Measurements from ENCODE around the gene SNX10.

Gene SNX10

DNA sequence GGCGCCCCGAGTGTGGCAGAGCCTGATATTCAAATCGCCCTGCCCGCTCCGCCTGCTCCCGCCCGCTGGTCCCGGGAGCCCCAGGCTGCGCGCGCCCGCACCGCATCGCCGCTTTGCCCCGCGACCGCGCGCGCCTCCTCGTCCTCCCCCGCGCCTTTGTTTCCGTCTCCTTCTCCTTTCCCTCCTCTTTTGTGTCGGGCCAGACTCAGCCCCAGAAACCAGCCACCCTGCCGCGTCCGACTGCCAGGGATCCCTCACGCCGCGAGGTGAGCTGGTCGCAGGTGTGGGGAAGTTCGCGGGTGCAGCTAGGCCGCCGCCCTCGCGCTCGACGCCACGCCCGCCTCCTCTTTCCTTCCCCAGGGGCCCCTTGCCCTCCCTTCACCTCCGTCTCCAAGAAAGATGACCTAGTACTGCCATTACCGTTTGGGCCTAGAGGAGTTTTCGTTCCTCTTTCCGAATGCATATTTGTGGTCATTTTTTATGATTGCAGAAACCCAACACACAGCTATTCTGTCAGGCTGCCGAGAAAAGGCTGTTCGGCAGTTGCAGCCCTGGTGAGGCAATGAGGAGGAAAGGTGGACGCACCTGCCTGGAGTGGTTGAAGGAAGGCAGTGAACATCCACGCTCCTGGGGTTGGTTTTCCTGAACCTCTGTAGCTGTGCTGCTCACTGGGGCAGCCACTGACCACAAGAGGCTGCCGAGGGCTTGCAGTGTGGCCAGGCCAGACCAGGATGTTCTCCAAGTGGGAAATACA lies 107.3 kb downstream of the SNX10 start:
- DNase-seq (ENCODE audit: low read depth in 3 of 3, low spot score in 1 of 3): peak in 1 of 3 donors; percentile 5

GRCh38 chr7:26399736-26400135 lies 108.1 kb downstream of the SNX10 start:
- no peak for DNase-seq (ENCODE audit: low read depth in 3 of 3, low spot score in 1 of 3)

GRCh38 chr7:26403640-26404039 lies 112.0 kb downstream of the SNX10 start:
- no peak for DNase-seq (ENCODE audit: low read depth in 3 of 3, low spot score in 1 of 3)

GRCh38 chr7:26404189-26404996 lies 112.7 kb downstream of the SNX10 start:
- no peak for DNase-seq (ENCODE audit: low read depth in 3 of 3, low spot score in 1 of 3)

DNA sequence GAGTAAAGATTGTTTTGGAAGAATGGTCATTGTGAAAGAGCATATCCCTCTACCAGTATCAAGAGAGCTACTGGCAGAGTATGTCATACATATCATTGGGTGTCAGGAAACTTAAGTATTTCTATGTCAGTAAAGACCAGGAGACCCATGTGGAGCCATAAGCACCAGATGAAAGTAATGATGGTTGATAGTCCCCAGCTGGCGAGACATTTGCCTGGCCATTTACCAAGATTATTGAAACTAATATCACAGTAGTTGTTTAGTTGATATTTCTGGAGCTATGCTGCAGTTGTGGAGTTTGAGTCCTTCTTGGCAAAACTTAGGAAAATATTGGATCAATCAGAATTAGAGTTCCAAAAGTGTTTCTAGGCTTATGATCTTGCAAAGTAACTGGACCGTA lies 114.8 kb downstream of the SNX10 start:
- no peak for DNase-seq (ENCODE audit: low read depth in 3 of 3, low spot score in 1 of 3)

DNA sequence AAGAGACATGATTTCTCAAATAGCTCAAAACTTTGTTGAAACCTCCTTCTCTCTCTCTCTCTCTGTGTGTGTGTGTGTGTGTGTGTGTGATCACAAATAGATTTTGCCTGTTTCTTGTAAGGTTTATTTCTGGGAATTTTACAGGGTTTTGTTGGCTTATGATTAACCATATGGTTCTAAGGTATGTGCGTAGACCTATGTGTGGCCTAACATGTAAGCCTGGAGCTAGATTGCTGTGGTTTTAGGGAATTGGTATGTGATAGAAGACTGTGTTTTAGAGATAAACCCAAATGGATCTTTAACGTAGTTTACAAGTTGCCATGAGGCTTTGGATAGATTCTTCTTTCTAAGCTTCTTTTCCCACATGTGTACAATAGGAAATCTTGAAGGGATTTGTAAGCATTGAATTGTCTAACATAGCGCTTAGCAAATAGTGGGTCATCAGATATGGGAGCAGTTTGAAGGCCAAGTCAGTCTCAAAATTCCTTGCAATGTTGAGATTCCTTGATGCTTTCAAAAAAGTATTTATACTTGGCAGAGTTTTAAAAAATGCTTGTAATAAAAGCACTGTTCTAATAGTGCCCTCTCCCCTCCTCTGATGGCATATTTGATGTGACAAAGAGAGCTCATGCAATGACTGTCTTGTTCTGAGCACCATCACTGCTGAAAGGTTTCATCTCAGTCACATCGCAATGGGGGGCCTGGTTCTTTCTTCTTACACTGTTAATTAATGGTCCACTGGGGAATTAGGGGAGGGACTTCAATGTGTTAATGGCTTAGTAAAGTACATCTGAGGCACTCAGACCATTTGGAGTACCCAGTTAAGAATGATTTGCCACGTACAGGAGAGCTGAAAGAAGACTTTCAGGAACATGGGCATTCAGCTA lies 118.2 kb downstream of the SNX10 start:
- no peak for DNase-seq (ENCODE audit: low read depth in 3 of 3, low spot score in 1 of 3)

DNA sequence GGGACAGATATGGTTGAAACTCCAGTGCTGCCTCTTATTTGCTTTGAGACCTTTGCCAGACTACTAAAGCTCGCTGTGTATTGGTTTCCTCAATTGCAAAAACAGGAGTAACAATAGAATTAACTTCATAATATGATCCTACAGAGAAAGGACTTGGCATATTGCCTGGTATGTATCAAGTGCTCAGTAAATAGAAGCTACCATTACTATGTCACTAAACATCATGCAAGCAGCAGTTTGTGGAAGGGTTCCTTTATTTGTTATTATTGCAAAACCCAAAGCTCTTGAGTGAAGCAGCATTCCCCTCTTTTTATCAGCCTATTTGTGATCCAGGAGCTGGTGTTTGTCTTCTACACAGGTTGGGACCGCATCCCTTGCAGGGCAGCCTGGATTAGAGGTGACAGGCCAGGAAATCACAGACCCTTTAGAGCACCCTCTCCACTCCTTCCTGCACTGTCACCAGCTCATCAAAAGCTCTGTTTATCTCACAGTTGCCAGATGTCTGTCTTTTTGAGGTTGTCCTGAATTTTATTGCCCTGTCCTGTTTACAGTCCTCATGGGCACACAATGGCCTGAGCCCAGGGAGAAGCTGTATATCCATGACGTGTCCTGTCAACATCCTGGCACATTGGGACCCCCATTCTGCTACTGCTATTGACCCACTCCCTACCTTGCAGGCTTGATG lies 121.5 kb downstream of the SNX10 start:
- no peak for DNase-seq (ENCODE audit: low read depth in 3 of 3, low spot score in 1 of 3)

DNA sequence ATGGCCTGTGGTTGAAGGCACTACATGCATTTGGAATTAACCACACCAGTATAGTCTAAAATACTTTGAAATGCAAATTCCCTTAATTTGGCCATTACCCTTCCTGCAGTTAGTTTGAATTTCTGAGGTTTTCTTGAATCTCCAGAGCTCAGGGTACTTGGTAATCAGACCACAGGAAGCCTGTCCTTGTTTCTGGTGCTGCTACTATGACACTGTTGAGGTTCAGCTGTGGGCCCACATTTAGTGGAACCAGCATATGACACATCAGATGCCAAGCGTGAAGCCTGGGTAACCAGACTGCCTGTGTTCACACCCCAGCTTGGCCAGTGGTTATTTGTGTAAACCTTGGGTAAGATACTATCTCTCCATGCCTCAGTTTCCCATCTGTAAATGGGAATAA lies 124.3 kb downstream of the SNX10 start:
- DNase-seq (ENCODE audit: low read depth in 3 of 3, low spot score in 1 of 3): no peak

DNA sequence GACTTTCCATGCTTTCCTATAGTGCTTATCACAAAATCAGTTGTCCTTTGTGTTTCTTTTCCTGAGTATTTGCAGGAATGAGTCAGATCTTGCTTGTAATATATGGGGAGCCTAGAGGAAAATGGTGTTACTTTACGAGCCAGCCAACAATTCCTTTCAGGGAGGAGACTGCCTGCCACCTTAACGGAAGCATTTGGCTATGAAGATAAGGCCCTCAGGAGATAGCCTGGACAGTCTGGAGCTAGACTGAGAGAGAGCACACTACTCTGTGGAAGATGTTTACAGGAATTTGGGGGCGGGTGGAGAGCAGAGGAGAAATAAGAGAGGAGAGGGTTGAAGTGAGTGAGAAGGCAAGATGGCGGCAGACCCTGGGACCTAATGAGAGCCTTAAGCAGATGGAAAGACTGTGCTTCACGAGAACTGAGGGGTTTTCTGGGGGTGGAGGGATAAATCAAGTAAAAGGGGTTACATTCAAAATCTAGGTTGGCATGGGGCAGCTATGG lies 126.3 kb downstream of the SNX10 start:
- no peak for DNase-seq (ENCODE audit: low read depth in 3 of 3, low spot score in 1 of 3)

GRCh38 chr7:26419198-26419597 lies 127.5 kb downstream of the SNX10 start:
- no peak for DNase-seq (ENCODE audit: low read depth in 3 of 3, low spot score in 1 of 3)

DNA sequence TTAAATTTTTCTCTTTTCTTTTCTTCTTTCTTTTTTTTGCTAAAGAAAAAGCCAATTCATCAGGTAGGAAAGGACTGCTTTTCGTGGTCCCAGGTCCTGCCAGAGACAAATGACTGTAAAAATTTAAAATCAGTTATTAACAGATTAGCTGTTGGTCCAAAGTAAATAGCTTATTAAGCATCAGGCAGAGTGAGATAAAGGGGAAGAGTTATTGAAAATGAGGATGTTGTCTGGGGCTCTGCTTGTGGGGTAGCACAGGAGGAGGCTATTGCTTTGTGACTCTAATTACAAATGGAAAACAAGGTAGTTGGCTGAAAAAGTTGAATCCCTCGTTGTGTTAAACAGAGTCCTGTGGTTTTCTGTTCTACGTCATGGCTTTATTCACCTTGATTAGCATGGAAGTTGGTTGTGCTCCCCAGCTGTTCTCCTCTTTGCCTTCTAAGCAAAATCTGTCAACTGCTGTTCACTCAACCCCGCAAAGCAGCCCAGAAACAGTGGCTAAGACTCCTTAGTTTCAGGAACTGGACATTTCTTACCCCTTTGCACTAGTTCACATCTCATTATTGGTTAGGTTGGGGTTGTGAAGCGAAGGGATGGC lies 128.9 kb downstream of the SNX10 start:
- DNase-seq (ENCODE audit: low read depth in 3 of 3, low spot score in 1 of 3): no peak

GRCh38 chr7:26422761-26423160 lies 131.1 kb downstream of the SNX10 start:
- DNase-seq (ENCODE audit: low read depth in 3 of 3, low spot score in 1 of 3): no peak

- no peak for DNase-seq (ENCODE audit: low read depth in 3 of 3, low spot score in 1 of 3)
Observed at GRCh38 chr7:26423436-26423835, 131.8 kb downstream of the SNX10 start.

Data from stimulated activated CD4-positive, alpha-beta T cell treated with anti-CD3 and anti-CD28 coated beads, TNF-alpha, amount 100 ng/mL, for 1 hour (primary cell).